ENCODE results near the gene FAM117B.
"Not testable (repeated sequence)": the region's sequence is repeated elsewhere in the genome, so short reads cannot be mapped to it uniquely, and the experiment has no call there.

FAM117B gene

GRCh38 chr2:202763916-202764315, 129.1 kb downstream of the FAM117B start:
- no peak for DNase-seq

GRCh38 chr2:202764991-202765390, 130.2 kb downstream of the FAM117B start:
- no peak for DNase-seq

GRCh38 chr2:202765436-202765835, 130.7 kb downstream of the FAM117B start:
- DNase-seq: no peak

GRCh38 chr2:202768273-202768672, 133.5 kb downstream of the FAM117B start:
- DNase-seq: no peak

- no peak for DNase-seq
Observed at GRCh38 chr2:202769201-202769600, 134.4 kb downstream of the FAM117B start.

GRCh38 chr2:202771336-202771735, 136.6 kb downstream of the FAM117B start:
- no peak for DNase-seq

GRCh38 chr2:202771741-202772460, 137.1 kb downstream of the FAM117B start:
- DNase-seq: no peak

- DNase-seq: no peak
Observed at GRCh38 chr2:202773301-202773973, 138.7 kb downstream of the FAM117B start.

- DNase-seq: no peak
Observed at GRCh38 chr2:202774104-202774503, 139.3 kb downstream of the FAM117B start.

GRCh38 chr2:202778217-202778616, 143.4 kb downstream of the FAM117B start:
- DNase-seq: no peak

- peak; percentile 79 for DNase-seq
Observed at GRCh38 chr2:202780514-202781021, 145.8 kb downstream of the FAM117B start.

- DNase-seq: no peak
Observed at GRCh38 chr2:202782940-202783558, 148.3 kb downstream of the FAM117B start.

- no peak for DNase-seq
Observed at GRCh38 chr2:202786842-202787241, 152.1 kb downstream of the FAM117B start.

- DNase-seq: no peak
Observed at GRCh38 chr2:202790676-202791075, 155.9 kb downstream of the FAM117B start.

- DNase-seq: no peak
Observed at GRCh38 chr2:202797944-202798343, 163.2 kb downstream of the FAM117B start.

- not testable (repeated sequence) for DNase-seq
Observed at GRCh38 chr2:202805911-202806310, 171.1 kb downstream of the FAM117B start.

GRCh38 chr2:202807431-202808138, 172.8 kb downstream of the FAM117B start:
- DNase-seq: peak; percentile 91

- DNase-seq: no peak
Observed at GRCh38 chr2:202808754-202809153, 174.0 kb downstream of the FAM117B start.

- DNase-seq: no peak
Observed at GRCh38 chr2:202813387-202813786, 178.6 kb downstream of the FAM117B start.

GRCh38 chr2:202814226-202814625, 179.5 kb downstream of the FAM117B start:
- no peak for DNase-seq

- DNase-seq: peak; percentile 63
Observed at GRCh38 chr2:202815548-202816360, 181.0 kb downstream of the FAM117B start.

GRCh38 chr2:202817771-202818170, 183.0 kb downstream of the FAM117B start:
- no peak for DNase-seq
